GM10248 (cell line): Measurements from ENCODE around the gene ACTR3C.
"Not testable (repeated sequence)": the region's sequence is repeated elsewhere in the genome, so short reads cannot be mapped to it uniquely, and the experiment has no call there.

Source experiments
- CTCF ChIA-PET: fragments of 300-600 bp; sonication (Branson Sonifier 250); formaldehyde crosslinking; extraction: SDS; loops from one replicate; lab custom pipeline; 2021; ENCODE audit warnings: antibody characterized with exemption; lab: Yijun Ruan, JAX
- POLR2A ChIA-PET: fragments of 350-650 bp; sonication (Branson Sonifier 250); formaldehyde crosslinking; extraction: SDS; loops from one replicate; lab custom pipeline; 2020; ENCODE audit warnings: antibody characterized with exemption; lab: Yijun Ruan, JAX
- DNase-seq: peaks from one replicate; pipeline ENCODE4 v3.0.0; 2012; ENCODE audit errors: extremely low spot score
- TF ChIP-seq, protein P1 (sequence below): IDR thresholded peaks from 2 replicates; pipeline ENCODE4 v1.5.1; 2012; ENCODE audit warnings: mild to moderate bottlenecking, low read depth; ENCODE audit errors: extremely low read depth, missing control alignments, control extremely low read depth

Gene ACTR3C

DNA sequence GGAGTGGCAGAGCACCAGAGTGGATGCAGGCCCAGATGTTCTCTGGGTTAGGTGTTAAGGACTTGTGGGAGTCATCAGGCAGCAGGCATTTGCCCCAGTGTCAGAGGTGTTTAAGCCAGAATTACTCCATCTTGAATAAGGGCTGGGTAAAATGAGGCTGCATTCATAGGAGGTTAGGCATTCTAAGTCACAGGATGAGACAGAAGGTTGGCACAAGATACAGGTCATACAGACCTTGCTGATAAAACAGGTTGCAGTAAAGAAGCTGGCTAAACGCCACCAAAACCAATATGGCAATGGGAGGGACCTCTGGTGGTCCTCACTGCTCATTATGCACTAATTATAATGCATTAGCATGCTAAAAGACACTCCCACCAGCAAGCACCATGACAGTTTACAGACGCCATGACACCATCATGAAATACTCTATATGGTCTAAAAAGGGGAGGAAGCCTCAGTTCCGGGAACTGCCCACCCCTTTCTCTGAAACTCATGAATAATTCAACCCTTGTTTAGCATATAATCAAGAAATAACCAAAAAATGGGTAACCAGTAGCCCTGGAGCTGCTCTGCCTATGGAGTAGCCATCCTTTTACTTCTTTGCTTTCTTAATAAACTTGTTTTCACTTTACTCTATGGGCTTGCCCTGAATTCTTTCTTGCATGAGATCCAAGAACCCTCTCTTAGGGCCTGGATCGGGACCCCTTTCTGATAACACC is 1.1 kb downstream of the ACTR3C start:
- no peak for DNase-seq
- ChIA-PET CTCF (interaction anchor here (0.8 to 2.9 kb wide), 3 partner anchors 8 to 22 kb away, joined by 3 to 10 read pairs (median 3); no protein-coding TSS in a partner anchor), POLR2A (no interaction called here)
- TF ChIP-seq, protein P1, sequence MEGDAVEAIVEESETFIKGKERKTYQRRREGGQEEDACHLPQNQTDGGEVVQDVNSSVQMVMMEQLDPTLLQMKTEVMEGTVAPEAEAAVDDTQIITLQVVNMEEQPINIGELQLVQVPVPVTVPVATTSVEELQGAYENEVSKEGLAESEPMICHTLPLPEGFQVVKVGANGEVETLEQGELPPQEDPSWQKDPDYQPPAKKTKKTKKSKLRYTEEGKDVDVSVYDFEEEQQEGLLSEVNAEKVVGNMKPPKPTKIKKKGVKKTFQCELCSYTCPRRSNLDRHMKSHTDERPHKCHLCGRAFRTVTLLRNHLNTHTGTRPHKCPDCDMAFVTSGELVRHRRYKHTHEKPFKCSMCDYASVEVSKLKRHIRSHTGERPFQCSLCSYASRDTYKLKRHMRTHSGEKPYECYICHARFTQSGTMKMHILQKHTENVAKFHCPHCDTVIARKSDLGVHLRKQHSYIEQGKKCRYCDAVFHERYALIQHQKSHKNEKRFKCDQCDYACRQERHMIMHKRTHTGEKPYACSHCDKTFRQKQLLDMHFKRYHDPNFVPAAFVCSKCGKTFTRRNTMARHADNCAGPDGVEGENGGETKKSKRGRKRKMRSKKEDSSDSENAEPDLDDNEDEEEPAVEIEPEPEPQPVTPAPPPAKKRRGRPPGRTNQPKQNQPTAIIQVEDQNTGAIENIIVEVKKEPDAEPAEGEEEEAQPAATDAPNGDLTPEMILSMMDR, result no peak

DNA sequence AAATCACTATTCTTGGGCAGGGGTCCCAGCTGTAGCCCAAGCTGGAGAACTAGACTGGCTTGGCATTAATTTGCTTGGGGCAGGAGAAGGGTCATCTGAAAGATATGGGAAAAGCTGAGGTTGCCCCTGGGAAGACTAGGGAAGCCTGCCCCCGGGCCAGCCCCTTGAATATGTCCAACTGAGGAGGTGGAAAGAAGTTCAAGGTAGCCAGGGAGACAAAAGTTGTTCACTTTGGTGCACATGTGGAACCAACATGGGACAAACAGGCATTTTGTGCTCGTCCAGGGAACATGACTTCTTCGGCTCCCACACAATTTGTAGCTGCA is 1.6 kb downstream of the ACTR3C start:
- no peak for DNase-seq
- TF ChIP-seq, protein P1, result no peak
- CTCF ChIA-PET, result interaction anchor here (0.8 to 1.7 kb wide), 2 partner anchors 12 to 22 kb away, joined by 3 read pairs; no protein-coding TSS in a partner anchor
- POLR2A ChIA-PET, result no interaction called here

DNA sequence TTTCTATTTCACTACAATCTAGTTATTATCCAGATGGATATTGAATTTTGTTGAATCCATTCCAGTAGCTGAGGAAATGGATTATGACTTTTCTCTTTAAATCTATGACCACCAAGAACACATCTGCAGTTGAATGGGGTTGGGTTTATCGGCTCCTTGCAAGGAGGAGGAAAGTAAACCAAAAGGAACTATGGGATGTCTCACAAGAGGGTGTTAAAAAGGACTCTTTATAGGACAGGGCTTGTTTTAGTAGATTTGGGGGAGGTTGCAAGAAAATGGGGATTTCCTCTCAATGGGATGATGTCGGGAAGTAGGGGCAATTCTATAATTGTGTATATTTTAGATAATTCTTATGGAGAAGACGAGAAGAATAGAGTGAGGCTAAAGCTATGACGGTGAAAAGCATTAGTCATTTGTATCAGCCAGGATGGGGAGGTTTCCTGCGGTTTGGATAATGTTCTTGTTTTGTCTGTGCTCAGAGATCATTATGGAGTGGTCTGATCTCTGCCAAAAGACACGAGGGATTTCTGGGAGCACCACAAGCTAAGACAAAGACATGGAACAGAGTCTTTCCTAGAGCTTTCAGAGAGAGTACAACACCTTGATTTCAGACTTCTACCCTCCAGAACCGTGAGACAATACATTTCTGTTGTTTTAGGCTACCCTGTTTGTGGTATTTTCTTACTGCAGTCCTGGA is 5.4 kb downstream of the ACTR3C start:
- DNase-seq, result no peak
- POLR2A ChIA-PET, result no interaction called here
- CTCF ChIA-PET, result interaction anchor here (1.1 to 2.1 kb wide), 2 partner anchors 11 to 40 kb away, joined by 3 to 4 read pairs; no protein-coding TSS in a partner anchor
- TF ChIP-seq, protein P1, result no peak

DNA sequence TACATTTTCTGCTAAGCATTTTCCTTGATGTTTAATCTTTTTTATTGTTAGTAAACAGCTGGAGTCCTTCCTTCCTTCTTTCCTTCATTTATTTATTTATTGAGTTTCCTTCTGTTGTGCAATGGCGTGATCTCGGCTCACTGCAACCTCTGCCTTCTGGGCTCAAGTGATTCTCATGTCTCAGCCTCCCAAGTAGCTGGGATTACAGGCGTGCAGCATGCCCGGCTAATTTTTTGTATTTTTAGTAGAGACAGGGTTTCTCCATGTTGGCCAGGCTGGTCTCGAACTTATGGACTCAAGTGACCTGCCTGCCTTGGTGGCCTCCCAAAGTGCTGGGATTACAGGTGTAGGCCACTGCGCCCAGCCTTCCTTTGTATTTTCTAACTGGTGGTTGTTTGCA is 6.4 kb downstream of the ACTR3C start:
- POLR2A ChIA-PET, DNase-seq: not testable (repeated sequence)
- CTCF ChIA-PET, result interaction anchor here (0.9 to 2.1 kb wide), 3 partner anchors 41 to 132 kb away, joined by 3 to 4 read pairs (median 3); no protein-coding TSS in a partner anchor

DNA sequence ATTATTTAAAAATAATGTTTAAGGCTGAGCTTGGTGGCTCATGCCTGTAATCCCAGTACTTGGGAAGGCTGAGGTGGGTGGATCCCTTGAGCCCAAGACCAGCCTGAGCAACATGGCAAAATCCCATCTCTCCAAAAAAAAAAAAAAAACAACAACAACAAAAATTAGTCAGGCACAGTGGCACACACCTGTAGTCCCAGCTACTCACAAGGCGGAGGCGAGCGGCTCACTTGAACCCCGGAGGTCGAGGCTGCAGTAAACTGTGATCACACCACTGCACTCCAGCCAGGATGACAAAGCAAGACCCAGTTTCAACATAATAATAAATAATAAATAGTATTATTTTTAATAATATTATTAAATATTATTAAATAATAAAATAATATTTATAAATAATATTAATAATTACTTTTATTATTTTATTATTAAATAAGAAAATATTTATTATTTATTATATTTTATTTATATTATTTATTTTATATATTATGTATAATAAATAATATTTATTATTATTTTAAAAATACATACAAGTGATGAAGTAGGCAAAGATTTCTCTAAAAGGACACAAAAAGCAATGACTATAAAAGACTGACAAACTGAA is 8.6 kb downstream of the ACTR3C start:
- DNase-seq, result no peak
- POLR2A ChIA-PET, result no interaction called here
- CTCF ChIA-PET, result interaction anchor here (0.7 to 2.8 kb wide), 5 partner anchors 9 to 92 kb away, joined by 3 to 10 read pairs (median 8); partner anchors contain the start of genes ACTR3C and LRRC61
- TF ChIP-seq, protein P1, result no peak

DNA sequence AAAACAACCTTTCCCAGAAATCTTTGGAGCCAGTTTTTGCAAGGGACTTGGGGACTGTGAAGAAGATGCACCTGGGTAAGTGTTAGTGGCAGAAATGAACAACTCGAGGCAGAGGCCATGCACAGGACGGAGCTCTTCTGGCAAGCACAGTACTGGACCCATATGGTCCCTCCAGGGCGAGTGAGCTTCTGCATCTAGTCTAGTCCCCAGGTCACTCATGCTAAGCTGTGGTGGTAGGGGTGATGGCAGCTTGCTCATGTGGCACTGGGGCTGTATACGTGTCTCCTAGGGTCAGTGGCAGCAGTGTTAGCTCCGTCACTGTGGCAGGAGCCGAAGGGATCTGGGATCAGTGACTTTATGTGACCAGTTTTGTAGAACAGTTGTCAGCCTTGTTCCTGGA is 9.5 kb downstream of the ACTR3C start:
- TF ChIP-seq, protein P1, result no peak
- no peak for DNase-seq
- ChIA-PET POLR2A (no interaction called here), CTCF (interaction anchor here (0.7 to 2.8 kb wide), 7 partner anchors 10 to 101 kb away, joined by 3 to 10 read pairs (median 5); partner anchors contain the start of genes ACTR3C and LRRC61)
